Keratinocyte (primary cell): Measurements from ENCODE around the gene CD63. TPM values are rescaled to one million over a fixed set of nuclear protein-coding genes. Genes with fewer than 3 reads are reported as not detected.

ENCODE experiments used
- DNase-seq: peaks from one replicate; pipeline ENCODE4 v3.0.0-alpha.2; 2011; ENCODE audit warnings: low read depth, missing footprints, low spot score
- FAIRE-seq: peaks from 2 replicates; lab custom pipeline; 2011; peaks lifted over from hg19 to GRCh38; lab: Jason Lieb, UNC
- H2AFZ ChIP-seq: 2 replicates; pipeline ENCODE4 v1.6.0; 2012; ENCODE audit warnings: low read length, control low read depth, inconsistent platforms; ENCODE audit not compliant: control insufficient read depth
- H3K27ac ChIP-seq: 2 replicates; pipeline ENCODE4 v1.5.1; 2011; ENCODE audit warnings: low read length; ENCODE audit not compliant: control insufficient read depth, insufficient read depth
- H3K27me3 ChIP-seq: 3 replicates; pipeline ENCODE4 v1.6.0; 2011; ENCODE audit warnings: low read length; ENCODE audit not compliant: control insufficient read depth, insufficient read depth; ENCODE audit errors: extremely low read depth
- H3K36me3 ChIP-seq, 2 experiments: 2 replicates in 1 of 2; 3 replicates in 1 of 2; pipeline ENCODE4 v1.5.1; 2011; ENCODE audit warnings: low read length in 2 of 2, mild to moderate bottlenecking in 1 of 2; ENCODE audit not compliant: control insufficient read depth in 2 of 2, insufficient read depth in 2 of 2; ENCODE audit errors: extremely low read depth in 1 of 2
- H3K4me1 ChIP-seq: 3 replicates; pipeline ENCODE4 v1.5.1; 2011; ENCODE audit warnings: low read length; ENCODE audit not compliant: control insufficient read depth, insufficient read depth; ENCODE audit errors: extremely low read depth
- H3K4me2 ChIP-seq: 3 replicates; pipeline ENCODE4 v1.6.0; 2011; ENCODE audit warnings: low read depth, low read length; ENCODE audit not compliant: control insufficient read depth, insufficient read depth; ENCODE audit errors: extremely low read depth
- H3K4me3 ChIP-seq, 3 experiments: fragments of 200-600 bp in 1 of 3; sonication (generic) in 1 of 3; 2 replicates in 2 of 3; 3 replicates in 1 of 3; pipeline ENCODE4 v1.5.1; 2011 to 2016; ENCODE audit warnings: low read length in 3 of 3, mild to moderate bottlenecking in 3 of 3, control low read depth in 2 of 3, inconsistent platforms in 1 of 3, low read depth in 1 of 3, mixed read lengths in 1 of 3, mixed run types in 1 of 3, moderate library complexity in 1 of 3; ENCODE audit not compliant: control insufficient read depth in 2 of 3, insufficient read depth in 2 of 3; ENCODE audit errors: extremely low read depth in 1 of 3
- H3K79me2 ChIP-seq: 2 replicates; pipeline ENCODE4 v1.6.0; 2012; ENCODE audit warnings: low read length; ENCODE audit not compliant: control insufficient read depth, insufficient read depth
- H3K9ac ChIP-seq: 3 replicates; pipeline ENCODE4 v1.6.0; 2011; ENCODE audit warnings: low read length; ENCODE audit not compliant: control insufficient read depth, insufficient read depth; ENCODE audit errors: extremely low read depth
- H3K9me1 ChIP-seq: 3 replicates; pipeline ENCODE4 v1.6.0; 2011; ENCODE audit warnings: low read length; ENCODE audit not compliant: control insufficient read depth, insufficient read depth; ENCODE audit errors: extremely low read depth
- H3K9me3 ChIP-seq: 2 replicates; pipeline ENCODE4 v1.5.1; 2012; ENCODE audit warnings: low read depth, low read length; ENCODE audit not compliant: control insufficient read depth
- H4K20me1 ChIP-seq: 3 replicates; pipeline ENCODE4 v1.6.0; 2011; ENCODE audit warnings: low read length; ENCODE audit not compliant: control insufficient read depth, insufficient read depth; ENCODE audit errors: extremely low read depth
- CTCF ChIP-seq, 3 experiments: IDR thresholded peaks in 1 of 3; conservative IDR thresholded peaks in 1 of 3; optimal IDR thresholded peaks in 1 of 3; 2 replicates in 2 of 3; 3 replicates in 1 of 3; pipeline versions ENCODE3 to v1.5.1; 2011; ENCODE audit warnings: low read length in 3 of 3, mild to moderate bottlenecking in 3 of 3, moderate library complexity in 2 of 3, control low read depth in 1 of 3, inconsistent platforms in 1 of 3; ENCODE audit not compliant: insufficient read depth in 2 of 3; ENCODE audit errors: extremely low read depth in 1 of 3
- EZH2 ChIP-seq: IDR thresholded peaks from one replicate; pipeline ENCODE4 v1.6.1; 2012; ENCODE audit warnings: inconsistent platforms, mild to moderate bottlenecking, low read length, moderate library complexity
- dilution Hi-C: fragments of 300-500 bp; cut with MboI; formaldehyde crosslinking; loops from one replicate; pipeline ENCODE4 v1.7.0; 2020; ENCODE audit warnings: low sequenced_read_pairs; ENCODE audit not compliant: extremely low pct_ligation_motif_present
- polyA plus RNA-seq, 5 experiments: library from polyadenylated mRNA; depleted of rRNA in 3 of 5; stranded (reverse) in 3 of 5; stranded (forward) in 1 of 5; unstranded in 1 of 5; fragments of >200 nt; gene quantifications; 1 replicate in 1 of 5; 2 replicates in 3 of 5; 3 replicates in 1 of 5; pipeline versions ENCODE4 v1.2.1 to v1.2.3, GENCODE V29; 2011 to 2012; ENCODE audit warnings: missing spikeins in 2 of 5, low read depth in 1 of 5, low replicate concordance in 1 of 5

Gene CD63
- polyA plus RNA-seq, 1 donor (not counting 4 experiments of a cell fraction or from before 2014, with no cell fraction given) = 749 TPM

GRCh38 chr12:55684761-55685370 lies 43.9 kb downstream of the CD63 start:
- H3K79me2 ChIP-seq = no peaks in the 10 kb centered on the region
- H3K27me3 ChIP-seq = peaks cover 12% of the 10 kb centered on the region
- H3K4me3 ChIP-seq = no peak overlapping the region
- H2AFZ ChIP-seq = no peak overlapping the region
- H3K9me3 ChIP-seq = no peaks in the 10 kb centered on the region
- DNase-seq = no peak
- no peaks in the 10 kb centered on the region for H3K36me3 ChIP-seq
- FAIRE-seq = no peak
- no peaks in the 10 kb centered on the region for H3K9me1 ChIP-seq
- no peak overlapping the region for H3K27ac ChIP-seq
- TF ChIP-seq CTCF (optimal IDR thresholded peaks at IDR 0.05 in 1 of 3, IDR thresholded peaks at IDR 0.05 in 1 of 3, conservative IDR thresholded peaks at IDR 0.05 in 1 of 3; ENCODE audit: extremely low read depth in 1 of 3, insufficient read depth in 2 of 3, low read length in 3 of 3) (no peak), EZH2 (no peak)
- H4K20me1 ChIP-seq = no peaks in the 10 kb centered on the region
- no peak overlapping the region for H3K4me2 ChIP-seq
- H3K9ac ChIP-seq = no peak overlapping the region
- dilution Hi-C loops = loop anchor here (5.0 kb wide), 1 partner anchor 37 kb away; the partner anchor contains the start of gene RDH5
- no peaks in the 10 kb centered on the region for H3K4me1 ChIP-seq

- H3K79me2 ChIP-seq = no peaks in the 10 kb centered on the region
- H3K4me2 ChIP-seq = no peak overlapping the region
- TF ChIP-seq EZH2 (no peak), CTCF (optimal IDR thresholded peaks at IDR 0.05 in 1 of 3, IDR thresholded peaks at IDR 0.05 in 1 of 3, conservative IDR thresholded peaks at IDR 0.05 in 1 of 3; ENCODE audit: extremely low read depth in 1 of 3, insufficient read depth in 2 of 3, low read length in 3 of 3) (no peak)
- peaks cover 12% of the 10 kb centered on the region for H3K27me3 ChIP-seq
- dilution Hi-C loops = no loop called here
- H3K27ac ChIP-seq = no peak overlapping the region
- no peaks in the 10 kb centered on the region for H3K4me1 ChIP-seq
- H2AFZ ChIP-seq = no peak overlapping the region
- H4K20me1 ChIP-seq = no peaks in the 10 kb centered on the region
- DNase-seq = no peak
- no peaks in the 10 kb centered on the region for H3K9me1 ChIP-seq
- no peak overlapping the region for H3K4me3 ChIP-seq
- H3K9ac ChIP-seq = no peak overlapping the region
- FAIRE-seq = no peak
- H3K36me3 ChIP-seq = no peaks in the 10 kb centered on the region
- no peaks in the 10 kb centered on the region for H3K9me3 ChIP-seq
Measured at GRCh38 chr12:55683676-55684075, 45.1 kb downstream of the CD63 start.
